ENCODE results near the gene CREBBP. TPM values are rescaled to one million over a fixed set of nuclear protein-coding genes. Genes with fewer than 3 reads are reported as not detected.

CREBBP gene
- total RNA-seq, 2 experiments from 2014 or later, result 49.2 to 53.2 TPM

- Mint-ChIP-seq H3K4me3 (no peak overlapping the region), H3K36me3 (peaks cover 28% of the 10 kb centered on the region), H3K4me1 (peaks cover 3% of the 10 kb centered on the region), H3K9me3 (ENCODE audit: low read depth) (no peaks in the 10 kb centered on the region), H3K27me3 (no peaks in the 10 kb centered on the region), H3K27ac (no peak overlapping the region)
- no peak for ATAC-seq
- CTCF ChIA-PET, result no interaction called here
- DNase-seq, result no peak
Measured at GRCh38 chr16:3766177-3766576, 114.3 kb downstream of the CREBBP start.

- Mint-ChIP-seq H3K4me1 (peaks cover 3% of the 10 kb centered on the region), H3K4me3 (no peak overlapping the region), H3K27ac (no peak overlapping the region), H3K9me3 (ENCODE audit: low read depth) (no peaks in the 10 kb centered on the region), H3K27me3 (no peaks in the 10 kb centered on the region), H3K36me3 (peaks cover 20% of the 10 kb centered on the region)
- DNase-seq, result no peak
- no peak for ATAC-seq
- CTCF ChIA-PET, result no interaction called here
Measured at GRCh38 chr16:3764409-3764808, 116.1 kb downstream of the CREBBP start.

- H3K36me3 Mint-ChIP-seq, result peaks cover 15% of the 10 kb centered on the region
- H3K27ac Mint-ChIP-seq, result no peak overlapping the region
- no peaks in the 10 kb centered on the region for H3K27me3 Mint-ChIP-seq
- CTCF ChIA-PET, result no interaction called here
- no peaks in the 10 kb centered on the region for H3K4me1 Mint-ChIP-seq
- ATAC-seq (no peak), DNase-seq (no peak)
- H3K9me3 Mint-ChIP-seq (ENCODE audit: low read depth), result no peaks in the 10 kb centered on the region
- no peak overlapping the region for H3K4me3 Mint-ChIP-seq
Measured at GRCh38 chr16:3762107-3762750, 118.3 kb downstream of the CREBBP start.

GRCh38 chr16:3761375-3762106, 119.0 kb downstream of the CREBBP start:
- no peaks in the 10 kb centered on the region for H3K4me1 Mint-ChIP-seq
- H3K9me3 Mint-ChIP-seq (ENCODE audit: low read depth), result no peaks in the 10 kb centered on the region
- ATAC-seq, result no peak
- no peak for DNase-seq
- CTCF ChIA-PET, result no interaction called here
- H3K36me3 Mint-ChIP-seq, result peaks cover 17% of the 10 kb centered on the region
- no peak overlapping the region for H3K27ac Mint-ChIP-seq
- no peak overlapping the region for H3K4me3 Mint-ChIP-seq
- no peaks in the 10 kb centered on the region for H3K27me3 Mint-ChIP-seq

GRCh38 chr16:3760518-3760917, 120.0 kb downstream of the CREBBP start:
- DNase-seq, result no peak
- Mint-ChIP-seq H3K4me1 (no peaks in the 10 kb centered on the region), H3K36me3 (peaks cover 20% of the 10 kb centered on the region), H3K27ac (no peak overlapping the region), H3K27me3 (no peaks in the 10 kb centered on the region), H3K4me3 (no peak overlapping the region), H3K9me3 (ENCODE audit: low read depth) (no peaks in the 10 kb centered on the region)
- CTCF ChIA-PET, result no interaction called here
- no peak for ATAC-seq

GRCh38 chr16:3759736-3760135, 120.8 kb downstream of the CREBBP start:
- Mint-ChIP-seq H3K36me3 (peaks cover 20% of the 10 kb centered on the region), H3K27me3 (no peaks in the 10 kb centered on the region), H3K9me3 (ENCODE audit: low read depth) (no peaks in the 10 kb centered on the region), H3K4me3 (no peak overlapping the region), H3K27ac (no peak overlapping the region), H3K4me1 (no peaks in the 10 kb centered on the region)
- CTCF ChIA-PET, result no interaction called here
- ATAC-seq, result no peak
- no peak for DNase-seq

- DNase-seq (no peak), ATAC-seq (no peak)
- no peak overlapping the region for H3K4me3 Mint-ChIP-seq
- CTCF ChIA-PET, result no interaction called here
- H3K9me3 Mint-ChIP-seq (ENCODE audit: low read depth), result no peaks in the 10 kb centered on the region
- no peaks in the 10 kb centered on the region for H3K4me1 Mint-ChIP-seq
- peak overlapping the region; percentile 16 for H3K27ac Mint-ChIP-seq
- no peaks in the 10 kb centered on the region for H3K27me3 Mint-ChIP-seq
- peaks cover 27% of the 10 kb centered on the region for H3K36me3 Mint-ChIP-seq
Measured at GRCh38 chr16:3756113-3756512, 124.4 kb downstream of the CREBBP start.

GRCh38 chr16:3755249-3755648, 125.3 kb downstream of the CREBBP start:
- no peak for ATAC-seq
- H3K4me1 Mint-ChIP-seq, result peaks cover 4% of the 10 kb centered on the region
- no peak overlapping the region for H3K27ac Mint-ChIP-seq
- no peak overlapping the region for H3K4me3 Mint-ChIP-seq
- CTCF ChIA-PET, result no interaction called here
- no peaks in the 10 kb centered on the region for H3K9me3 Mint-ChIP-seq (ENCODE audit: low read depth)
- no peak for DNase-seq
- H3K27me3 Mint-ChIP-seq, result no peaks in the 10 kb centered on the region
- peaks cover 31% of the 10 kb centered on the region for H3K36me3 Mint-ChIP-seq

- DNase-seq (no peak), ATAC-seq (no peak)
- H3K9me3 Mint-ChIP-seq (ENCODE audit: low read depth), result no peaks in the 10 kb centered on the region
- peaks cover 36% of the 10 kb centered on the region for H3K36me3 Mint-ChIP-seq
- no peaks in the 10 kb centered on the region for H3K27me3 Mint-ChIP-seq
- CTCF ChIA-PET, result no interaction called here
- peaks cover 8% of the 10 kb centered on the region for H3K4me1 Mint-ChIP-seq
- no peak overlapping the region for H3K4me3 Mint-ChIP-seq
- no peak overlapping the region for H3K27ac Mint-ChIP-seq
Measured at GRCh38 chr16:3754772-3755171, 125.7 kb downstream of the CREBBP start.

- Mint-ChIP-seq H3K4me1 (peaks cover 11% of the 10 kb centered on the region), H3K4me3 (no peak overlapping the region), H3K27ac (no peak overlapping the region), H3K9me3 (ENCODE audit: low read depth) (no peaks in the 10 kb centered on the region), H3K27me3 (no peaks in the 10 kb centered on the region), H3K36me3 (peaks cover 38% of the 10 kb centered on the region)
- DNase-seq (no peak), ATAC-seq (no peak)
- CTCF ChIA-PET, result no interaction called here
Measured at GRCh38 chr16:3754081-3754703, 126.3 kb downstream of the CREBBP start.

- CTCF ChIA-PET, result no interaction called here
- ATAC-seq (no peak), DNase-seq (no peak)
- Mint-ChIP-seq H3K36me3 (peaks cover 42% of the 10 kb centered on the region), H3K27me3 (no peaks in the 10 kb centered on the region), H3K9me3 (ENCODE audit: low read depth) (no peaks in the 10 kb centered on the region), H3K4me1 (peaks cover 13% of the 10 kb centered on the region), H3K4me3 (no peak overlapping the region), H3K27ac (no peak overlapping the region)
Measured at GRCh38 chr16:3752984-3753383, 127.5 kb downstream of the CREBBP start.

GRCh38 chr16:3751878-3752277, 128.6 kb downstream of the CREBBP start:
- H3K4me3 Mint-ChIP-seq, result no peak overlapping the region
- CTCF ChIA-PET, result no interaction called here
- ATAC-seq (no peak), DNase-seq (no peak)
- H3K27me3 Mint-ChIP-seq, result no peaks in the 10 kb centered on the region
- H3K36me3 Mint-ChIP-seq, result peaks cover 37% of the 10 kb centered on the region
- H3K9me3 Mint-ChIP-seq (ENCODE audit: low read depth), result no peaks in the 10 kb centered on the region
- no peak overlapping the region for H3K27ac Mint-ChIP-seq
- peaks cover 13% of the 10 kb centered on the region for H3K4me1 Mint-ChIP-seq

GRCh38 chr16:3748307-3748706, 132.2 kb downstream of the CREBBP start:
- peak overlapping the region; percentile 17 for H3K27ac Mint-ChIP-seq
- CTCF ChIA-PET, result no interaction called here
- H3K36me3 Mint-ChIP-seq, result peaks cover 35% of the 10 kb centered on the region
- no peak for ATAC-seq
- peaks cover 13% of the 10 kb centered on the region for H3K4me1 Mint-ChIP-seq
- H3K4me3 Mint-ChIP-seq, result no peak overlapping the region
- no peaks in the 10 kb centered on the region for H3K27me3 Mint-ChIP-seq
- H3K9me3 Mint-ChIP-seq (ENCODE audit: low read depth), result no peaks in the 10 kb centered on the region
- DNase-seq, result no peak

GRCh38 chr16:3745751-3746355, 134.7 kb downstream of the CREBBP start:
- Mint-ChIP-seq H3K9me3 (ENCODE audit: low read depth) (no peaks in the 10 kb centered on the region), H3K36me3 (peaks cover 32% of the 10 kb centered on the region), H3K4me3 (no peak overlapping the region), H3K27me3 (no peaks in the 10 kb centered on the region), H3K27ac (no peak overlapping the region), H3K4me1 (peaks cover 13% of the 10 kb centered on the region)
- DNase-seq, result no peak
- no peak for ATAC-seq
- CTCF ChIA-PET, result no interaction called here

Measured in activated CD8-positive, alpha-beta memory T cell treated with anti-CD3 and anti-CD28 coated beads, Interleukin-2, amount 10 ng/mL, durations not matched to agents 7 days and 5 days (primary cell).